Sigmoid colon (tissue), 7 donors: ENCODE data around the gene LEAP2. TPM values are rescaled to one million over a fixed set of nuclear protein-coding genes. Genes with fewer than 3 reads are reported as not detected.

Experiments used
- DNase-seq: peaks from one replicate; pipeline ENCODE4 v3.0.0-alpha.2; 2019
- H3K27ac ChIP-seq, 4 donors: fragments of 200-600 bp; sonication (generic); one replicate each; pipeline ENCODE4 v1.5.1; 2016 to 2019; ENCODE audit warnings: mild to moderate bottlenecking in 1 of 4
- H3K27me3 ChIP-seq, 3 donors: fragments of 200-600 bp; sonication (generic); one replicate each; pipeline ENCODE4 v1.5.1; 2019; ENCODE audit warnings: mild to moderate bottlenecking in 1 of 3
- H3K36me3 ChIP-seq, 4 donors: fragments of 200-600 bp; sonication (generic); one replicate each; pipeline ENCODE4 v1.5.1; 2016 to 2019
- H3K4me1 ChIP-seq, 4 donors: fragments of 200-600 bp; sonication (generic); one replicate each; pipeline ENCODE4 v1.5.1; 2017 to 2019
- H3K4me3 ChIP-seq, 4 donors: fragments of 200-600 bp; sonication (generic); one replicate each; pipeline ENCODE4 v1.5.1; 2017 to 2019; ENCODE audit warnings: mild to moderate bottlenecking in 2 of 4, moderate library complexity in 1 of 4
- H3K9me3 ChIP-seq, 4 donors: fragments of 200-600 bp in 3 of 4; sonication (generic) in 3 of 4; one replicate each; pipeline versions ENCODE4 v1.5.1 to v1.6.1; 2013 to 2019
- CTCF ChIP-seq, 4 experiments: fragments of 450-650 bp in 3 of 4; fragments of 200-600 bp in 1 of 4; IDR thresholded peaks; one replicate each; pipeline ENCODE4 v1.5.1; 2016 to 2019; ENCODE audit warnings: antibody characterized with exemption in 4 of 4, mild to moderate bottlenecking in 3 of 4, moderate library complexity in 2 of 4
- EP300 ChIP-seq, 4 donors: sonication (generic); formaldehyde crosslinking; IDR thresholded peaks; one replicate each; pipeline ENCODE4 v1.6.1; 2017; ENCODE audit warnings: antibody characterized with exemption in 4 of 4
- POLR2A ChIP-seq, 2 donors: fragments of 450-650 bp; IDR thresholded peaks; one replicate each; pipeline ENCODE4 v1.6.1; 2016; ENCODE audit warnings: antibody characterized with exemption in 2 of 2, mild to moderate bottlenecking in 2 of 2, moderate library complexity in 2 of 2
- POLR2AphosphoS5 ChIP-seq, 4 donors: sonication (generic); formaldehyde crosslinking; IDR thresholded peaks; one replicate each; pipeline ENCODE4 v1.6.1; 2017; ENCODE audit warnings: antibody characterized with exemption in 4 of 4
- WGBS, 2 donors: extraction: QIAGEN DNeasy Blood & Tissue Kit; methylation state at CpG; one replicate each; pipeline ENCODE4 v1.1.7; 2013; 5-methylcytosine and 5-hydroxymethylcytosine counted together
- intact Hi-C: fragments of 100-400 bp; cut with DNase I; formaldehyde crosslinking; loops from one replicate; pipeline ENCODE4 v1.15.1; 2023
- polyA plus RNA-seq, 3 donors: library from polyadenylated mRNA; stranded (reverse); fragments of 200-250 nt; gene quantifications; one replicate each; pipeline ENCODE4 v1.2.3, GENCODE V29; 2013
- total RNA-seq, 4 donors: library from RNA; depleted of rRNA; stranded (reverse); fragments of >200 nt; gene quantifications; one replicate each; pipeline ENCODE4 v1.1.0, GENCODE V29; 2016
- donor health status: healthy with polysubstance abuse.
- donor health status: Bipolar disorder and iron deficiency.
- donor health status: healthy.

The LEAP2 gene
- total and polyA plus RNA-seq, 7 donors: 0.36 to 1.7 (median 0.99) TPM

GRCh38 chr5:132826424-132827082 lies 46.9 kb upstream of the LEAP2 start:
- TF ChIP-seq POLR2AphosphoS5 (IDR thresholded peaks at IDR 0.05) (peak in 1 of 4 donors; percentile 22), EP300 (IDR thresholded peaks at IDR 0.05) (no peak)
- no peak overlapping the region for H3K4me3 ChIP-seq
- H3K27me3 ChIP-seq: peaks cover 0 to 21% (median 12%) of the 10 kb centered on the region in 3 donors
- H3K4me1 ChIP-seq: peaks cover 0 to 23% (median 19%) of the 10 kb centered on the region in 4 donors
- H3K9me3 ChIP-seq: no peaks in the 10 kb centered on the region
- no peak overlapping the region for H3K27ac ChIP-seq
- intact Hi-C loops: loop anchor here (10.0 kb wide), 1 partner anchor 92 kb away; the partner anchor contains the start of gene KIF3A
- WGBS, 2 donors: 47 to 74% methylated on average over 6 of the region's 6 CpGs
- no peaks in the 10 kb centered on the region for H3K36me3 ChIP-seq
- DNase-seq: no peak

- Histone ChIP-seq H3K27ac (no peak overlapping the region), H3K9me3 (no peaks in the 10 kb centered on the region), H3K36me3 (no peaks in the 10 kb centered on the region), H3K27me3 (peaks cover 0 to 21% (median 12%) of the 10 kb centered on the region in 3 donors), H3K4me3 (no peak overlapping the region), H3K4me1 (peaks cover 0 to 18% (median 14%) of the 10 kb centered on the region in 4 donors)
- intact Hi-C loops: loop anchor here (10.0 kb wide), 1 partner anchor 93 kb away; the partner anchor contains the start of gene KIF3A
- no peak for DNase-seq
- 84 to 94% methylated on average over 4 of the region's 4 CpGs for WGBS, 2 donors
- no peak for TF ChIP-seq CTCF (IDR thresholded peaks at IDR 0.05)
- TF ChIP-seq POLR2AphosphoS5 (IDR thresholded peaks at IDR 0.05): no peak
- TF ChIP-seq POLR2A (IDR thresholded peaks at IDR 0.05): no peak
- no peak for TF ChIP-seq EP300 (IDR thresholded peaks at IDR 0.05)
Measured at GRCh38 chr5:132827943-132828673, 45.4 kb upstream of the LEAP2 start.

- intact Hi-C loops: loop anchor here (10.0 kb wide), 1 partner anchor 94 kb away; the partner anchor contains the start of gene KIF3A
- Histone ChIP-seq H3K9me3 (no peaks in the 10 kb centered on the region), H3K4me3 (peak overlapping the region in 2 of 4 donors; percentile 51 to 76), H3K27ac (no peak overlapping the region), H3K4me1 (peaks cover 0 to 13% (median 11%) of the 10 kb centered on the region in 4 donors), H3K36me3 (no peaks in the 10 kb centered on the region), H3K27me3 (peaks cover 0 to 18% (median 12%) of the 10 kb centered on the region in 3 donors)
- no peak for DNase-seq
- WGBS, 2 donors: 16 to 67% methylated on average over 4 of the region's 4 CpGs
- TF ChIP-seq CTCF (IDR thresholded peaks at IDR 0.05) (no peak), POLR2A (IDR thresholded peaks at IDR 0.05) (no peak), POLR2AphosphoS5 (IDR thresholded peaks at IDR 0.05) (no peak), EP300 (IDR thresholded peaks at IDR 0.05) (no peak)
Measured at GRCh38 chr5:132828846-132829494, 44.5 kb upstream of the LEAP2 start.

GRCh38 chr5:132829742-132830435 lies 43.6 kb upstream of the LEAP2 start:
- TF ChIP-seq POLR2AphosphoS5 (IDR thresholded peaks at IDR 0.05) (peak in 2 of 4 donors; percentile 28 to 40), POLR2A (IDR thresholded peaks at IDR 0.05) (no peak), EP300 (IDR thresholded peaks at IDR 0.05) (no peak), CTCF (IDR thresholded peaks at IDR 0.05) (peak; percentile 69 to 93 (median 82))
- Histone ChIP-seq H3K4me1 (peaks cover 0 to 13% (median 11%) of the 10 kb centered on the region in 4 donors), H3K4me3 (peak overlapping the region; percentile 39 to 76 (median 60)), H3K9me3 (no peaks in the 10 kb centered on the region), H3K36me3 (no peaks in the 10 kb centered on the region), H3K27me3 (peaks cover 0 to 16% (median 12%) of the 10 kb centered on the region in 3 donors), H3K27ac (peak overlapping the region; percentile 66 to 81 (median 74))
- peak; percentile 85 for DNase-seq
- intact Hi-C loops: loop anchor here (2.0 to 10.0 kb wide), 3 partner anchors 37 to 222 kb away; partner anchors contain the start of genes GDF9, HSPA4, KIF3A and UQCRQ
- WGBS, 2 donors: 1 to 3% methylated on average over 75 of the region's 75 CpGs
